Naive thymus-derived CD8-positive, alpha-beta T cell (primary cell): ENCODE data around the gene JUP. TPM values are rescaled to one million over a fixed set of nuclear protein-coding genes. Genes with fewer than 3 reads are reported as not detected.
"Not testable (repeated sequence)": the region's sequence is repeated elsewhere in the genome, so short reads cannot be mapped to it uniquely, and the experiment has no call there.

Source experiments
- ATAC-seq, 2 donors: fragments of 150-1000 bp; cut with Tn5 transposase in 1 of 2; sonication (Bioruptor Pico), chemical (Tn5 transposase) in 1 of 2; 1 replicate in 1 of 2; 2 replicates in 1 of 2; pipeline ENCODE4 v1.10.0; 2021; ENCODE audit warnings: mild to moderate bottlenecking in 2 of 2, moderate library complexity in 2 of 2
- POLR2A ChIA-PET: fragments of 350-600 bp; sonication (Branson Sonifier 250); formaldehyde crosslinking; loops from one replicate; lab custom pipeline; 2021; ENCODE audit warnings: antibody characterized with exemption; lab: Charles Lee
- DNase-seq, 10 donors: peaks; one replicate each; pipeline versions ENCODE4 v3.0.0 to v3.0.0-alpha.2; 2020 to 2022
- H3K27ac Mint-ChIP-seq, 10 donors: one replicate each; pipeline ENCODE4 v1.8.0; 2020 to 2022; ENCODE audit warnings: mild to moderate bottlenecking in 10 of 10, mixed read lengths in 10 of 10, moderate library complexity in 4 of 10, inconsistent platforms in 1 of 10
- H3K27me3 Mint-ChIP-seq, 5 donors: one replicate each; pipeline ENCODE4 v1.8.0; 2021 to 2022; ENCODE audit warnings: mixed read lengths in 5 of 5
- H3K36me3 Mint-ChIP-seq, 3 donors: one replicate each; pipeline ENCODE4 v1.8.0; 2020 to 2022; ENCODE audit warnings: mixed read lengths in 3 of 3, mild to moderate bottlenecking in 2 of 3, inconsistent platforms in 1 of 3
- H3K4me1 Mint-ChIP-seq, 4 donors: one replicate each; pipeline ENCODE4 v1.8.0; 2021 to 2022; ENCODE audit warnings: mixed read lengths in 4 of 4
- H3K4me3 Mint-ChIP-seq, 10 donors: one replicate each; pipeline ENCODE4 v1.8.0; 2020 to 2022; ENCODE audit warnings: mild to moderate bottlenecking in 10 of 10, mixed read lengths in 10 of 10, moderate library complexity in 6 of 10, inconsistent platforms in 1 of 10
- H3K9me3 Mint-ChIP-seq, 9 donors: one replicate each; pipeline ENCODE4 v1.8.0; 2020 to 2022; ENCODE audit warnings: mixed read lengths in 9 of 9, mild to moderate bottlenecking in 3 of 9, inconsistent platforms in 1 of 9, moderate library complexity in 1 of 9
- polyA plus RNA-seq, 3 donors: library from polyadenylated mRNA; unstranded; fragments of 300-500 nt; fragmentation: Illumina TruSeq; gene quantifications; one replicate each; pipeline ENCODE4 v1.2.3, GENCODE V29; 2021
- total RNA-seq, 8 experiments: library from RNA in 2 of 8; stranded (reverse) in 2 of 8; gene quantifications; one replicate each; pipeline ENCODE4 v1.2.3 and lab custom pipeline; 2021 to 2026

The JUP gene
- total and polyA plus RNA-seq, 5 experiments from 2014 or later = 0.14 to 4.7 (median 0.55) TPM

- Mint-ChIP-seq H3K27me3 (peaks cover 5 to 32% (median 11%) of the 10 kb centered on the region in 5 donors), H3K27ac (peak overlapping the region in 4 of 10 donors; percentile 8 to 75 (median 45)), H3K36me3 (no peaks in the 10 kb centered on the region), H3K4me3 (peak overlapping the region; percentile 67 to 89 (median 82)), H3K9me3 (no peaks in the 10 kb centered on the region), H3K4me1 (peaks cover 10 to 50% (median 45%) of the 10 kb centered on the region in 4 donors)
- POLR2A ChIA-PET = interaction anchor here (0.7 to 1.8 kb wide), 5 partner anchors 9 to 1569 kb away, joined by 3 to 15 read pairs (median 3); partner anchors contain the start of gene EIF1
- no peak for ATAC-seq
- DNase-seq = no peak
These were observed 509 bp upstream of the JUP start for GRCh38 chr17:41787021-41787418.

- Mint-ChIP-seq H3K27me3 (peaks cover 5 to 34% (median 14%) of the 10 kb centered on the region in 5 donors), H3K4me1 (peaks cover 10 to 55% (median 45%) of the 10 kb centered on the region in 4 donors), H3K27ac (peak overlapping the region in 3 of 10 donors; percentile 29 to 43 (median 35)), H3K36me3 (no peaks in the 10 kb centered on the region), H3K9me3 (no peaks in the 10 kb centered on the region), H3K4me3 (peak overlapping the region; percentile 53 to 80 (median 74))
- ATAC-seq = peak in 1 of 2 donors; percentile 9
- POLR2A ChIA-PET = interaction anchor here (1.2 to 1.8 kb wide), 3 partner anchors 13 to 97 kb away, joined by 3 to 15 read pairs (median 4); partner anchors contain the start of gene EIF1
- peak in 2 of 10 donors; percentile 4 to 15 for DNase-seq
These were observed 668 bp downstream of the JUP start for GRCh38 chr17:41785859-41786226.

DNA sequence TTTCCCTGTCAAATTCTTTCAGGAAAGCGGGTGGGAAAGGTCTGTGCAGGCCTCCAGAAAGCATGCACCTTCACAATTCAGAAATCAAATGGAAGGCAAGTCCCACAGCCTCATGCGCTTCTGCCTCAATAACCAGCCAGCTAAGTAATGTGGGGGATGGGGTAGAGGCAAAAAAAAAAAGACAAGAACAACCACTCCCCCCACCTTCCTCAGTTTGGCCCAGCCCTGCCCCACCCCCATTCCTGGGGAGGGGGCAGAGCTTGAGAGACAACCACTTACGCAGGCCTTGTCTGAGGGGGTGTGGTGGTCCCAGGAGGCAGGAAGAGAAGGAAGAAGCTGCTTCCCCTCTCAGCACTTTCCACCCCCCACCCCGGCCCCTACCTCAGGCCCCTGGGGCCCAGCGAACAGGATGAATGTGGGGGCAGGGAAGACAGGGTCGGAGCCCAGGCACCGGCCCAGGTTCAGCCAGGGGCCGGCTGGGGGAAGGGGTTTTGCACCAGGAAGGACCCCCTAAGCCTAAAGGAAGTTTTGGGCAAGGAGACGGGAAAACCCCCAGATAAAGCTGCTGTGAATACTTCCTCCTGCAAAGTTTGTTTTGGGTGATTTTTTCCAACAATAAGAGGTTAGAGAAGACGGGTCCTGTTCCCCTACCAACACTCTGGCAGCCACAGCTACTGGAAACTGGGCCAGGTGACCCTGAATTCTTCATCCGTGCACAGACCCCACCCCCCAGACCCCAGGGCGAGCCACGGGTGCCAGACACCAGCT is 1.2 kb downstream of the JUP start:
- H3K27ac Mint-ChIP-seq = peak overlapping the region in 4 of 10 donors; percentile 27 to 43 (median 32)
- POLR2A ChIA-PET = interaction anchor here (1.2 to 1.8 kb wide), 3 partner anchors 14 to 96 kb away, joined by 3 to 15 read pairs (median 4); partner anchors contain the start of gene EIF1
- peaks cover 7 to 51% (median 40%) of the 10 kb centered on the region in 4 donors for H3K4me1 Mint-ChIP-seq
- no peaks in the 10 kb centered on the region for H3K9me3 Mint-ChIP-seq
- peaks cover 5 to 35% (median 14%) of the 10 kb centered on the region in 5 donors for H3K27me3 Mint-ChIP-seq
- peak in 1 of 10 donors; percentile 19 for DNase-seq
- ATAC-seq = no peak
- H3K36me3 Mint-ChIP-seq = no peaks in the 10 kb centered on the region
- peak overlapping the region; percentile 53 to 80 (median 74) for H3K4me3 Mint-ChIP-seq

- no peak for ATAC-seq
- Mint-ChIP-seq H3K36me3 (no peaks in the 10 kb centered on the region), H3K4me1 (peaks cover 7 to 51% (median 38%) of the 10 kb centered on the region in 4 donors), H3K27ac (peak overlapping the region in 1 of 10 donors; percentile 7), H3K9me3 (no peaks in the 10 kb centered on the region), H3K4me3 (peak overlapping the region in 4 of 10 donors; percentile 22 to 71 (median 40)), H3K27me3 (peaks cover 5 to 35% (median 14%) of the 10 kb centered on the region in 5 donors)
- no peak for DNase-seq
- POLR2A ChIA-PET = no interaction called here
These were observed 2.2 kb downstream of the JUP start for GRCh38 chr17:41784207-41784744.

DNA sequence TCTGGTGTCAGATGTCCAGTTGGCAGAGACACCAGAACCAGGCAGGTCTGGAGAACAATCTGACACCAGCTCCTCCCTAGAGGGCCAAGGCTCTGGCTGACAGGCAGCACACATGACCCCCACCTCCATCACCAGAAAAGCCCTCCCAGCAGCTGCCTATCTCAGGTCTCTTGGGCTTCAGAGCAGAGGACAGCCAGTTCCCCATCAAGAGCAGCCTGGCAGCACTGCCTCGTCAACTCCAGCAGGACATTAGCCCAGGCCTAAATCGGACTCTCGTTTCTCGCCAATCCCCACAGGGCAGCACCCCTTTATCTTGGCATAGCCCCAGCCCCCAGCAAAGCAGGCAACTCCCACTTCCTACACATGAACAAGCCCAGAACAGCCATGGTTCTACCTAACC is 4.4 kb downstream of the JUP start:
- no peak for DNase-seq
- Mint-ChIP-seq H3K4me3 (peak overlapping the region in 2 of 10 donors; percentile 30 to 50), H3K36me3 (no peaks in the 10 kb centered on the region), H3K27ac (peak overlapping the region in 1 of 10 donors; percentile 25), H3K27me3 (peaks cover 5 to 36% (median 14%) of the 10 kb centered on the region in 5 donors), H3K4me1 (peaks cover 4 to 42% (median 19%) of the 10 kb centered on the region in 4 donors), H3K9me3 (no peaks in the 10 kb centered on the region)
- POLR2A ChIA-PET = no interaction called here
- ATAC-seq = no peak

- H3K4me1 Mint-ChIP-seq = peaks cover 2 to 36% (median 14%) of the 10 kb centered on the region in 4 donors
- H3K27me3 Mint-ChIP-seq = peaks cover 5 to 34% (median 14%) of the 10 kb centered on the region in 5 donors
- no peaks in the 10 kb centered on the region for H3K36me3 Mint-ChIP-seq
- ATAC-seq (no peak), DNase-seq (no peak)
- peak overlapping the region in 1 of 10 donors; percentile 25 for H3K27ac Mint-ChIP-seq
- POLR2A ChIA-PET = no interaction called here
- no peaks in the 10 kb centered on the region for H3K9me3 Mint-ChIP-seq
- peak overlapping the region in 1 of 10 donors; percentile 50 for H3K4me3 Mint-ChIP-seq
These were observed 5.0 kb downstream of the JUP start for GRCh38 chr17:41781404-41782110.

DNA sequence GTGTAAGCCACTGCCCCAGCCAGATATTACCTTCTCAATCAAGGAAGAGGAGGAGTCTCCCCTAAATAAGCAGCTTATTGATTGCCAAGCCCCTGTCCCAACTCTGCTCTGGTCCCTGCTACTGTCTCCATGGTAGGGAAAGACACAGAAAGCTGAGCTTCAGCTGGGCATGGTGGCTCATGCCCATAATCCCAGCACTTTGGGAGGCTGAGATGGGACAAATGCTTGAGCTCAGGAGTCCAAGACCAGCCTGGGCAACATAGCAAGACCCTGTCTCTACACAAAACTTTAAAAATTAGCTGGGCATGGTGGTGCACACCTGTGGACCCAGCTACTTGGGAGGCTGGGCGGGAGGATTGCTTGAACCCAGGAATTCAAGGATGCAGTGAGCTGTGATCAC is 6.6 kb downstream of the JUP start:
- Mint-ChIP-seq H3K9me3 (no peaks in the 10 kb centered on the region), H3K27ac (no peak overlapping the region), H3K27me3 (peaks cover 5 to 32% (median 14%) of the 10 kb centered on the region in 5 donors), H3K36me3 (no peaks in the 10 kb centered on the region), H3K4me3 (no peak overlapping the region), H3K4me1 (peaks cover 2 to 31% (median 6%) of the 10 kb centered on the region in 4 donors)
- POLR2A ChIA-PET = no interaction called here
- no peak for DNase-seq
- no peak for ATAC-seq

DNA sequence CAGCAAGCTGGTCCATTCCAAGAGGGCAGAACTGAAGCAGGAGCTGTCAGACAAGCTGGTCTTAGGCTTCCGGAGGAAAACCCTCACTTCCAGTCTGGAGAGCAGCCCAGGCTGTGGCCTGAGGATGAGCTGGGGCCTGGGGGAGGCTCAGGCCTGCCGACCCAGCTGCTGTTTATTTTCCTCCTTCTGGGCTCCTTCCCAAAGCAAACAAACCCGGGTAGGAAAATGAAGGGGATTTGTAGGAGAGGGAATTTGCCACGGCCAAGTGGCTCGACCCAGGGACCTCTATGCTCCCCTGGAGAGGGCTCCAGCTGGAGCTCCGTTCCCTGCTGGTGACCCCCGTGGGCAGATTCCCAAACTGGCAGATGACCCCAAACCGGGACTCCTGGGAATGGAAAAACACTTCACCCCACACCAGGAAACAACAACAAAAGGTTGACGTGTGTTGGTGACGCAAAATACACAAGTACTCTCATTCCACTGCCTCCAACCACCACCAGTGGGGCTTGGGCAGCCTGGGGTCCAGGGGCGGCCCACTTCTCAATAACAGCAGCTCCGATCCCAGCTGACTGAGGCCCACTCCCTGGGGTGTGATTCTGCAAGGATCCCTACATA is 8.8 kb downstream of the JUP start:
- Mint-ChIP-seq H3K27ac (no peak overlapping the region), H3K4me1 (peaks cover 0 to 14% (median under 1%) of the 10 kb centered on the region in 4 donors), H3K9me3 (no peaks in the 10 kb centered on the region), H3K36me3 (no peaks in the 10 kb centered on the region), H3K4me3 (no peak overlapping the region), H3K27me3 (peaks cover 0 to 14% (median 10%) of the 10 kb centered on the region in 5 donors)
- POLR2A ChIA-PET = interaction anchor here (0.6 to 1.1 kb wide), 2 partner anchors 9 to 827 kb away, joined by 3 to 4 read pairs; partner anchors contain the start of gene JUP
- no peak for DNase-seq
- ATAC-seq = no peak

DNA sequence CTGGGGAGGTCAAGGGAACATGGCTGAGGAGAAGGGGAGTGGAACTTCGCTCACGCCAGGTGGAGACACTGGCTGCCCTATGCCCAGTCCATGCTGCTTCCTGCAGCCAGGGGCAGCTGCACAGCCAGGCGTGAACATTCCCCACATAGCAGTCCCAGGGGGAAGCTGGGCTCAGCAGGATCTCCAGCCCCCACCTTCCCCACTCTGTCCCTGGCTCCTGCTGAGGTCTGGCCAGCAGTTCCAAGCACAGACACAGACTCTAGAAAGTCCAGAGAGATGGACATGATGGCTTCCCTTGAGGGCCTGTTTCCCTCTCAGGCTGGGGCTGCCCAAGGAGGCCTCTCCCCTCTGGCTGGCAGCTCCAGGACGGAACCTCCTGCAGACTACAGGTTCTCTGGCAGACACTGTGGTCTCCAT is 9.3 kb downstream of the JUP start:
- DNase-seq = no peak
- H3K27me3 Mint-ChIP-seq = peaks cover 0 to 10% (median 4%) of the 10 kb centered on the region in 5 donors
- no peak overlapping the region for H3K27ac Mint-ChIP-seq
- no peak for ATAC-seq
- H3K4me1 Mint-ChIP-seq = peaks cover 0 to 10% (median under 1%) of the 10 kb centered on the region in 4 donors
- no peak overlapping the region for H3K4me3 Mint-ChIP-seq
- H3K9me3 Mint-ChIP-seq = no peaks in the 10 kb centered on the region
- H3K36me3 Mint-ChIP-seq = no peaks in the 10 kb centered on the region
- POLR2A ChIA-PET = interaction anchor here (1.1 kb wide), 1 partner anchor 10 kb away, joined by 4 read pairs; the partner anchor contains the start of gene JUP

GRCh38 chr17:41776262-41776900 is 10.1 kb downstream of the JUP start:
- H3K4me3 Mint-ChIP-seq, ATAC-seq, DNase-seq, H3K27me3 Mint-ChIP-seq, POLR2A ChIA-PET, H3K36me3 Mint-ChIP-seq, H3K27ac Mint-ChIP-seq, H3K4me1 Mint-ChIP-seq, H3K9me3 Mint-ChIP-seq: not testable (repeated sequence)

- peak overlapping the region in 2 of 10 donors; percentile 32 to 45 for H3K27ac Mint-ChIP-seq
- H3K36me3 Mint-ChIP-seq = no peaks in the 10 kb centered on the region
- H3K27me3 Mint-ChIP-seq = peaks cover 0 to 6% (median 0%) of the 10 kb centered on the region in 5 donors
- H3K4me3 Mint-ChIP-seq = no peak overlapping the region
- DNase-seq = no peak
- POLR2A ChIA-PET = interaction anchor here (0.7 kb wide), 1 partner anchor 925 kb away, joined by 4 read pairs; no protein-coding TSS in a partner anchor
- no peak for ATAC-seq
- peaks cover 4 to 8% (median 6%) of the 10 kb centered on the region in 4 donors for H3K4me1 Mint-ChIP-seq
- no peaks in the 10 kb centered on the region for H3K9me3 Mint-ChIP-seq
These were observed 10.9 kb downstream of the JUP start for GRCh38 chr17:41775394-41776226.
